ENCODE results near the gene PRPF19. TPM values are rescaled to one million over a fixed set of nuclear protein-coding genes. Genes with fewer than 3 reads are reported as not detected.

The PRPF19 gene
- total and polyA plus RNA-seq, 2 of the 13 experiments (the other 11 are each of a cell fraction or from before 2014, with no cell fraction given): 27.4 to 91.1 TPM

GRCh38 chr11:60844870-60845221 is 61.5 kb downstream of the PRPF19 start (continued):
- TF ChIP-seq ARID4A (CRISPR knock-in tag; IDR thresholded peaks at IDR 0.05; ENCODE audit: borderline replicate concordance) (peak; percentile 60), HINFP (CRISPR knock-in tag; IDR thresholded peaks at IDR 0.05; ENCODE audit: low read depth) (0 out of 2 replicates have a peak, but pooled peaks have one; percentile 27), HOXA3 (CRISPR knock-in tag; IDR thresholded peaks at IDR 0.05) (peak; percentile 28; the same call in 1 of the 2 replicates), THRA (CRISPR knock-in tag; IDR thresholded peaks at IDR 0.05; ENCODE audit: borderline replicate concordance) (no peak; the same call in 1 of the 2 replicates), HNF4A (CRISPR knock-in tag; IDR thresholded peaks at IDR 0.05) (peak; percentile 64; the same call in 1 of the 2 replicates), ZNF124 (CRISPR knock-in tag; IDR thresholded peaks at IDR 0.05) (no peak), HNRNPL (IDR thresholded peaks at IDR 0.05; ENCODE audit: low read depth, low read length) (no peak), DMTF1 (CRISPR knock-in tag; IDR thresholded peaks at IDR 0.05) (no peak), ZBTB21 (CRISPR knock-in tag; IDR thresholded peaks at IDR 0.05) (no peak), ARNTL (CRISPR knock-in tag; IDR thresholded peaks at IDR 0.05) (peak; percentile 68), MAF1 (CRISPR knock-in tag; IDR thresholded peaks at IDR 0.05; ENCODE audit: borderline replicate concordance) (no peak), ZSCAN20 (CRISPR knock-in tag; IDR thresholded peaks at IDR 0.05; ENCODE audit: borderline replicate concordance) (no peak), PHF8 (CRISPR knock-in tag; IDR thresholded peaks at IDR 0.05) (0 out of 2 replicates have a peak, but pooled peaks have one; percentile 20), ZNF501 (CRISPR knock-in tag; IDR thresholded peaks at IDR 0.05) (no peak), CREM (IDR thresholded peaks at IDR 0.05) (peak; percentile 77; the same call in 1 of the 2 replicates), CREM (CRISPR knock-in tag; IDR thresholded peaks at IDR 0.05) (no peak), ISL2 (CRISPR knock-in tag; IDR thresholded peaks at IDR 0.05) (peak; percentile 94), ZNF354B (CRISPR knock-in tag; IDR thresholded peaks at IDR 0.05) (no peak), ZNF235 (CRISPR knock-in tag; IDR thresholded peaks at IDR 0.05; ENCODE audit: borderline replicate concordance) (no peak), STAT5B (CRISPR knock-in tag; IDR thresholded peaks at IDR 0.05) (no peak), SAFB2 (CRISPR knock-in tag; IDR thresholded peaks at IDR 0.05; ENCODE audit: borderline replicate concordance, low read depth) (no peak)
- TF ChIP-seq, protein P1, sequence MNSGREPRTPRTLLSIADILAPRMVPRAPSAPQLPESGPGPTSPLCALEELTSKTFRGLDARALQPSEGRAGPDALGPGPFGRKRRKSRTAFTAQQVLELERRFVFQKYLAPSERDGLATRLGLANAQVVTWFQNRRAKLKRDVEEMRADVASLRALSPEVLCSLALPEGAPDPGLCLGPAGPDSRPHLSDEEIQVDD (CRISPR knock-in tag; IDR thresholded peaks at IDR 0.05; ENCODE audit: borderline replicate concordance): no peak

All from HepG2 (cell line).